T-helper 2 cell (primary cell): ENCODE data around the gene HMGB4.

Experiments
- DNase-seq, 5 experiments: peaks; one replicate each; pipeline versions ENCODE4 v3.0.0 to v3.0.0-alpha.2; 2012 to 2022

HMGB4 gene

DNA sequence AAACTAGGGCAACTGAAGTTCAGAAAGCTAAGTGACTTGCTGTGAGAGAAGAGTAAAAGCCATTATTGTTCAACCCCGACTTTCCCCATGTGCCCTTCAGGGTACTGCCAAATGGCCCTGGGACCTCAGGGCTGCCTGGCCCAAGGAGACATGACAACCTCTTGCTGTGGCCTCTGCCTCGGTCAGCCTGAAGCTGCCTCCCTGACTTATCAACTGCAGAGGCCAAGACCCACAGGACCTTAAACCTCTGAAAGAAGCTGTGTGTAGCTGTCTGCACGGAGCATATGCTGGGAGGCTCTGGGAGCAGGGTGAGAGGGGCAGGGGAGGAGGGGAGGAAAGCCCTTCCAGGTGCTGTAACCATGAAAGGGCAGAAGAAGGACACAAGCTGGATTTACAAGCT is 35.9 kb downstream of the HMGB4 start:
- DNase-seq = no peak

DNA sequence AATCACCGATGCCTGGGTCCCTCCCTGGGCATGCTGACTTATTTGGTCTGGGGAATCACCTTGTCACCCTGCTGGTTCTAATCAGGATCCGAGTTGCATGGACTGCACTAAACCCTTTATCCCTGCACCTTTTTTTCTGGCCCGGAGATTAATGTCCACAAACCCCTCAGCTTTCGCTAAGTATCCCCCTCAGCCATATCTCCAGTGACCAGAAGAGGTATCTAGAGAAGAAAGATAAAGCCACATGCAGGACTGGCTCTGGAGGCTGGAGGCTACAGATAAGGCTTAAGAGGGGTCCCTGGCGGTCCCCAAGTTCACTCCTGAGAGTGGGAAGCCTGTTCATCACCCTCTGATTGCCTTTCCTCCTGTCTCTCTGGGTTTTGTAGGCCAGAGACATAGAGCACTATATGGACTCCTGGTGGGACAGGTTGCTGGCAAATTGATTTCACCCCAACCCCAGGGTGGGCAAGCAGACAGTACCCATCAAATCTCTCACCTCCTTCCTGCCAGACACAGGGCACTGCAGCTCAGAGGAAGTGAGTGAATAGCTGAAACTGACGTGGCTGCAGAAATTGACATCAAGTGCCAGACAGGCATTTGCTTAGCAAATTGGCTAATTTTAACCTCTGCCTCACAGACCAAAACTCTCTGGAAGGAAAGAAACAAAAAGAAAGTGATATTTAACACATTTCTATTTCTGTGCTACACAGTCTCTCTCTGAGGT is 38.8 kb downstream of the HMGB4 start:
- no peak for DNase-seq

DNA sequence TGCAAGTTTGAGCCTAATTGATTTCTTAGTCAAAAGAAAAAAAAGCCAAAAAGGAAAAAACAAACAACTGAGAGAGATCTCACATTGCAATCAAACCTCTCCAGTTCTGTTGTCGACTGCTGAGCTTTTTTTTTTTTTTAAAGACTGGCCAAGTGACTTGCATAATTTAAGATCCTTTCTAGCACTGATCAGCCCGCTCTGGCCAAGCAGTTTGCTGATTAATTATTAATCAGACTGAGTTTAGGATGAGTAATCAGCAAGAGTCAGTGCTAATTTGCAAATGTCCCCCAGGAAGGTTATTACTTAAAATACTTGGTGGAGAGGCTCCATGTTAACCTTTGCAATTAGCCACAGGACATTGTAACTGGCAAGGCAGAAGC is 39.3 kb downstream of the HMGB4 start:
- no peak for DNase-seq

DNA sequence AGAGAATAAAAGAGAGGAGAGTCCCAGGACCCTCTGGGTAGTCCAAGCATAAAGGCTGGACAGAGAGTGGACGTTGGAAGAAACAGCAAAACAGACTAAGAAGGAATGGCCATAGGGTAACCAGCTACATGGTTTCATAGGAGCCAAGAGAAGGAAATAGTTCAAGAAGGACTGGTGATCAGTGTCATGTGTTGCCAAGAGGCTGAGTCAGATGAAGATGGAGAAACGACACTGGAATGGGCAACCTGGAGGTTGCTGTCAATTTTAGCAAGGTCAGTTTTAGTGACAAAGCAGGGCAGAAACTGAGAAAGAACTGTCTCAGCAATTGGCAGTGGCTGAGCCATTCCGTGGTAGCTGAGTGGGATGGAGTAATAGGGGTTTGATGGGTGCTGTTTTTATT is 41.4 kb downstream of the HMGB4 start:
- DNase-seq = no peak

DNA sequence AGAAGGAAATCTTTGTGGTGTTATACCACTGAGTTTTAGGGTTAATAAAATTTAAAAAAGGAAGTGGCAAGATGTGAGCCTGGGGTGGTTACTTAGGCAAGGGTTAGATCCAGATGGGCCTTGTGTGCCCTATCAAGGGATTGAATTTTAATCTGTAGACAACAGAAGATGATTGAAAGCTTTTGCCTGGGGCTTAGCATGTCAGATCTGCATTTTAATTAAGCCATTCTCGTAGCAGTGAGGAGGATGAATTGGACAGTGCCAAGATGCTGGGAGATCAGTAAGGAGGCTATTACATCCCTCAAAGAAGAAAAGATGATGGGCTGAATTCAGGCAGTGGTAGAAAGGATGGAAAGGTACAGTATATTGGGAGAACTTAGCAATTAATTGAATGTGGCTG is 42.3 kb downstream of the HMGB4 start:
- DNase-seq = no peak

DNA sequence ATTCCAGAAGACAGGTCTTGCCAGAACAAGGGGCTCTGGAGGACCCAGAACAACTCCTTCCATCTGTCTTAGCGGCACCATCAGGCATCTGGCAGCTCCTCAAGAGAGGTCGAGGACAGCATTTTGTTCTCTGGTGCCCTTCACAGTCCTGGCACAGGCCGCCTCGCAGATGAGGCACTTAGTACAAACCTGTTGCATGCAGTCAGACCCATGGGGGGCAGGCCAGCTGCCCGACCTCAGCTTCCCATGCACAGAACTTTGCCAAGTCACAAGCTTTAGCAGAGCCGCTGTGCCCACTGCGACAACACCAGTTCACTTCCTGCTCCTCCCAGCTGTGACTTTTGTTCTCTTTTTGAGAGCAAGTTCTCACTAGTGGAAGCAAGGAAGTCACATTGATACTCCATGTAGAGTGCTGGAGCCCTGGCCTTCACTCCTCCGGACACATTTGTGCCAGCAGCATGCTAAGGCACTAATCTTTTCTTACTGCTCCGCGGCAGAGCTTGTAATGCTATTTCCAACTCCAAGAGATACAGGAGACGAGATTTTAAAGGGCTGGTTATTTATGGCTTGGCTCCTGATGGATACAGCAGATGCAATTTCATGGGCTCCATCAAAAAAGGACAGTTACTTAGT is 44.6 kb downstream of the HMGB4 start:
- no peak for DNase-seq
